ENCODE results near the gene SLC16A8. TPM values are rescaled to one million over a fixed set of nuclear protein-coding genes. Genes with fewer than 3 reads are reported as not detected.
"Not testable (repeated sequence)": the region's sequence is repeated elsewhere in the genome, so short reads cannot be mapped to it uniquely, and the experiment has no call there.

The SLC16A8 gene
- total RNA-seq, 3 donors from 2014 or later (not counting 1 experiment from before 2014, with no cell fraction given), result 1.0 TPM; not detected in 2

DNA sequence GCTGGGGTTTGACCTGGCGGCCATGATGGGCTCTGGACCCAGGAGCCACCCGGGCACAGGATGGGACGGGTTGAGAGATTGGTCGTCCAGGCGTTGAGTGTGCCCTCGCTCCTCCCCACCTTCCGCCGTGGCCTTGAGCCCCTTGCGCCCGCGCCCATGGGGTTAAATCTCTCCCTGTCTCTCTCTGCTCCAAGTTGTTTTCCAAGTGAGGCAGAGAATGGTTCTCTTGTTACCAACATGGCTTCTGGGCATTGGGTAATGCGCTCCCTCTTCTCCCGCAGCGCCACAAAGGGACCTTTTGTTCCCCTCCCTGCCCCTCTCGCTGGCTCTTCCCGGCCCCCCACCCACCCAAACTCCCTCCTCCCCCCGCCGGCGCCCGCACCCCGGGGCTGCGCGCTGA is 45.6 kb downstream of the SLC16A8 start:
- no peaks in the 10 kb centered on the region for H3K36me3 Mint-ChIP-seq
- H3K4me3 Mint-ChIP-seq, result no peak overlapping the region
- Histone ChIP-seq H3K27ac (ENCODE audit: low read length) (no peak overlapping the region), H3K36me3 (ENCODE audit: control insufficient read depth, insufficient read depth, low read length) (no peaks in the 10 kb centered on the region), H3K4me1 (ENCODE audit: control insufficient read depth, insufficient read depth, low read length) (peaks cover 20% of the 10 kb centered on the region), H3K9me3 (ENCODE audit: control insufficient read depth, insufficient read depth, low read length) (no peaks in the 10 kb centered on the region), H3K27me3 (ENCODE audit: control insufficient read depth, insufficient read depth, low read length) (no peaks in the 10 kb centered on the region), H3K4me3 (ENCODE audit: low read length) (no peak overlapping the region)
- H3K4me1 Mint-ChIP-seq, result peaks cover 9 to 25% of the 10 kb centered on the region in 2 donors
- no peak overlapping the region for H3K27ac Mint-ChIP-seq
- no peaks in the 10 kb centered on the region for H3K27me3 Mint-ChIP-seq (ENCODE audit: low read depth in 2 of 2)
- 95% methylated on average over 22 of the region's 23 CpGs for WGBS (ENCODE audit: insufficient coverage)
- intact Hi-C loops (cut with micrococcal nuclease), result no loop called here
- ATAC-seq (no peak), DNase-seq (no peak)
- H3K9me3 Mint-ChIP-seq, result no peaks in the 10 kb centered on the region
- TF ChIP-seq CTCF (IDR thresholded peaks at IDR 0.05), result no peak

DNA sequence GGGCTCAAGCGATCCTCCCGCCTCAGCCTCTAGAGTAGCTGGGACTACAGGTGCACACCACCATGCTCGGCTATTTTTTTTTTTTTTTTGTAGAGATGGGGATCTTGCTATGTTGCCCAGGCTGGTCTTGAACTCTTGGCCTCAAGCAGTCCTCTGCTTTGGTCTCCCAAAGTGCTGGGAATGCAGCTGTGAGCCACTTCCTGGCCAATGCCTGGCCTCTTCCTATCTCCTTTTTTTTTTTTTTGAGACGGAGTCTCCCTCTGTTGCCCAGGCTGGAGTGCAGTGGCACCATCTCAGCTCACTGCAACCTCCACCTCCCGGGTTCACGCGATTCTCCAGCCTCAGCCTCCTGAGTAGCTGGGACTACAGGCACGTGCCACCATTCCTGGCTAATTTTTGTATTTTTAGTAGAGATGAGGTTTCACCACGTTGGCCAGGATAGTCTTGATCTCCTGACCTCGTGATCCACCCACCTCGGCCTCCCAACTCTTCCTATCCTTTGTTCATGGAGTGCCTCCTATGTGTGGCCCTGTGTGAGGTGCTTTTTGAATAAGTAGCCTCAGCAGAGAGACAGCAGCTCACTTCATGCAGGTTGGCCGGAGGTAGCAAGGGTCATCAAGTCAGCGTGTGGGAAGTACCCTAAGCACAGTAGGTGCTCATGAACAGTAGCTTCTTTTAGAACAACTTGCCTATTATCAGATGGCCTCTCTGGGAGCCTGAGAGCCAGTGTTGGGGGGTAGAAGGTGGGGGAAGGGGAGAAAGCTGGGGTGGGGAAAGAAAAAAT is 46.4 kb downstream of the SLC16A8 start:
- intact Hi-C loops (cut with micrococcal nuclease); H3K36me3 ChIP-seq (ENCODE audit: control insufficient read depth, insufficient read depth, low read length): not testable (repeated sequence)
- H3K4me1 Mint-ChIP-seq, result peaks cover 9 to 25% of the 10 kb centered on the region in 2 donors

DNA sequence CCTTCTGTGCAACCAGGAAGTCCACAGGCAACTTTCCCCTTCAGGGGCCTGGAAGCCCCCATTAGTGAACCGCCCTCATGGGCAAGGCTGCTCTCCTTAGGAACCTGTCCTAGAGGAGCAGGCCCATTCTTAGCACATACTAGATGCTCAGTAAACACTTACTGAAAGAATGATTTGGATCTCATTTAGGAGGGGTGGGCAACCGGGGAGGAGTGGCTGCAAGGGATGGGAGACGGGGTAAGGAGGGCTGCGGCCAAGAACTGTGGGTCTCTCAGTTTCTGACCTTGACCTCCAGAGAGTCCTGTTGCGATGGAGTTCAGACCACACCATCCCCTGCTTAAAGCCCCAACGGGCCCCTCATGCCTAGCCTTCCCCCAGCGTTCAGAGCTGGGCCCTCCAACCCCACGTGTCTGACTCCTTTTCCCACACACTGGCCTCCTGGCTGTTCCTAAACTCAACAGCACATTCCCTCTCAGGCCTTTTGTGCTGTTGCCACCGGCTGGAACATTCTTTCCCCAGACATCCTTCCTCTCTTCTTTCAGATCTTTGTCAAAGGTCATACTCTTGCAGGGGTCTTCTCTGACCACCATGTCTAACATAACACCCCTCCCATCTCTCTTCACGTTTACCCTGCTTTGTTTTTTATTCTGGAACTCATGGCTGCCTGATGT is 47.5 kb downstream of the SLC16A8 start:
- Mint-ChIP-seq H3K4me3 (no peak overlapping the region), H3K27me3 (ENCODE audit: low read depth in 2 of 2) (no peaks in the 10 kb centered on the region), H3K4me1 (peaks cover 2 to 16% of the 10 kb centered on the region in 2 donors), H3K9me3 (no peaks in the 10 kb centered on the region), H3K27ac (no peak overlapping the region), H3K36me3 (no peaks in the 10 kb centered on the region)
- 93% methylated on average over 9 of the region's 10 CpGs for WGBS (ENCODE audit: insufficient coverage)
- Histone ChIP-seq H3K36me3 (ENCODE audit: control insufficient read depth, insufficient read depth, low read length) (no peaks in the 10 kb centered on the region), H3K27me3 (ENCODE audit: control insufficient read depth, insufficient read depth, low read length) (no peaks in the 10 kb centered on the region), H3K4me1 (ENCODE audit: control insufficient read depth, insufficient read depth, low read length) (peaks cover 8% of the 10 kb centered on the region), H3K9me3 (ENCODE audit: control insufficient read depth, insufficient read depth, low read length) (no peaks in the 10 kb centered on the region), H3K27ac (ENCODE audit: low read length) (no peak overlapping the region), H3K4me3 (ENCODE audit: low read length) (no peak overlapping the region)
- DNase-seq (no peak), ATAC-seq (no peak)
- intact Hi-C loops (cut with micrococcal nuclease), result no loop called here
- no peak for TF ChIP-seq CTCF (IDR thresholded peaks at IDR 0.05)

More for the DNA sequence above, 46.4 kb downstream of the SLC16A8 start:
- not testable (repeated sequence) for ATAC-seq; H3K4me3 ChIP-seq (ENCODE audit: low read length); H3K27me3 ChIP-seq (ENCODE audit: control insufficient read depth, insufficient read depth, low read length); H3K27ac ChIP-seq (ENCODE audit: low read length); H3K9me3 ChIP-seq (ENCODE audit: control insufficient read depth, insufficient read depth, low read length); H3K36me3 Mint-ChIP-seq; H3K27me3 Mint-ChIP-seq (ENCODE audit: low read depth in 2 of 2); H3K4me3 Mint-ChIP-seq; H3K9me3 Mint-ChIP-seq; DNase-seq
- peak overlapping the region in 1 of 2 donors; percentile 20 for H3K27ac Mint-ChIP-seq
- 84% methylated on average over 13 of the region's 13 CpGs for WGBS (ENCODE audit: insufficient coverage)
- H3K4me1 ChIP-seq (ENCODE audit: control insufficient read depth, insufficient read depth, low read length), result peaks cover 15% of the 10 kb centered on the region

GRCh38 chr22:38035530-38035885 is 48.5 kb downstream of the SLC16A8 start:
- Mint-ChIP-seq H3K27me3 (ENCODE audit: low read depth in 2 of 2) (no peaks in the 10 kb centered on the region), H3K4me3 (no peak overlapping the region), H3K36me3 (no peaks in the 10 kb centered on the region), H3K27ac (no peak overlapping the region), H3K9me3 (no peaks in the 10 kb centered on the region), H3K4me1 (peaks cover 0 to 6% of the 10 kb centered on the region in 2 donors)
- Histone ChIP-seq H3K36me3 (ENCODE audit: control insufficient read depth, insufficient read depth, low read length) (no peaks in the 10 kb centered on the region), H3K27ac (ENCODE audit: low read length) (no peak overlapping the region), H3K4me3 (ENCODE audit: low read length) (no peak overlapping the region), H3K4me1 (ENCODE audit: control insufficient read depth, insufficient read depth, low read length) (peaks cover 8% of the 10 kb centered on the region), H3K27me3 (ENCODE audit: control insufficient read depth, insufficient read depth, low read length) (no peaks in the 10 kb centered on the region), H3K9me3 (ENCODE audit: control insufficient read depth, insufficient read depth, low read length) (no peaks in the 10 kb centered on the region)
- intact Hi-C loops (cut with micrococcal nuclease), result no loop called here
- TF ChIP-seq CTCF (IDR thresholded peaks at IDR 0.05), result no peak
- no peak for DNase-seq
- no peak for ATAC-seq
- WGBS (ENCODE audit: insufficient coverage), result 80% methylated on average over 9 of the region's 9 CpGs
